Left ventricle myocardium superior (tissue), 1 donor: ENCODE results near the gene MED16. TPM values are rescaled to one million over a fixed set of nuclear protein-coding genes. Genes with fewer than 3 reads are reported as not detected.

Source experiments
- ATAC-seq: fragments of 200-7000 bp; cut with Tn5 transposase; one replicate; pipeline ENCODE4 v1.9.1; 2020; ENCODE audit warnings: mild to moderate bottlenecking, moderate library complexity
- DNase-seq: peaks from one replicate; pipeline ENCODE4 v3.0.0-alpha.2; 2020
- intact Hi-C: fragments of 100-400 bp; cut with micrococcal nuclease; formaldehyde crosslinking; loops from one replicate; pipeline ENCODE4 v1.11.0; 2022
- total RNA-seq: library from RNA; stranded (reverse); fragmentation: NEBNext Ultra II Directional; extraction: Animal tissue kit (Norgen Biotek cat#: 25700); gene quantifications from one replicate; pipeline ENCODE4 v1.2.1, GENCODE V29; 2021
- donor health status: DM: no; HTN: yes; CAD: no; lungs with severe emphysema.

The MED16 gene
- total RNA-seq, 1 donor from 2014 or later = 23.7 TPM

DNA sequence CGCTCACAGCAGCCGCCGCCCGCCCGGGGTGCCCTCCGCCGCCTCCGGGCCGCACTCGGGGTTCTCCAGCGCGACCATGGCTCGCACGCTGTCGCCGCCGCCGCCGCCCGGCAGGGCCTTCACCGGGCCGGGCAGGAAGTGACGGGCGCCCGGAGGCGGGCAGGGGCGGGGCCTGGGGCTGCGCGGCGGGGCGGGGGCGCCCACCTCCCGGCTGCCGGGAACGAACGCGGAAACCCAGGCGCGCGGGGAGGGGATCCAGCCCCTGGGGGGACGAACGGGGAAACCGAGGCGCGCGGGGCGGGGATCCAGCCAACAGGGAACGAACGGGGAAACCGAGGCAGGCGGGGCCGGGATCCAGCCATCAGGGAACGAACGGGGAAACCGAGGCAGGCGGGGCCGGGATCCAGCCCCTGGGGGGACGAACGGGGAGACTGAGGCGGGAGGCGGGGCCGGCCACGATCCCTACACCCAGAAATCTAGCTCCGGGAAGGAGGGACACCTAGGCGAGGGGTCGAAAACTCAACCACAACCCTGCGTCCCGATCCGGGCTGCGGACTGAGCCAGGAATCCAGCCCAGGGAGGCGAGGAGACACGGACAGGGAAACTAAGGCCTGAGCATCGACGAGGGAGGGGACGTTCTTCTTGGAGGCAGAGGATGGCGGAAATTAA, 20.2 kb upstream of the MED16 start, which contains the start of gene R3HDM4:
Gene R3HDM4, minus strand, starts transcription at position 140 of the 669 bp plus-strand sequence. Its CDS starts 62 bp downstream, at position 78.
- intact Hi-C loops = no loop called here
- ATAC-seq = peak; percentile 95
- peak; percentile 91 for DNase-seq

DNA sequence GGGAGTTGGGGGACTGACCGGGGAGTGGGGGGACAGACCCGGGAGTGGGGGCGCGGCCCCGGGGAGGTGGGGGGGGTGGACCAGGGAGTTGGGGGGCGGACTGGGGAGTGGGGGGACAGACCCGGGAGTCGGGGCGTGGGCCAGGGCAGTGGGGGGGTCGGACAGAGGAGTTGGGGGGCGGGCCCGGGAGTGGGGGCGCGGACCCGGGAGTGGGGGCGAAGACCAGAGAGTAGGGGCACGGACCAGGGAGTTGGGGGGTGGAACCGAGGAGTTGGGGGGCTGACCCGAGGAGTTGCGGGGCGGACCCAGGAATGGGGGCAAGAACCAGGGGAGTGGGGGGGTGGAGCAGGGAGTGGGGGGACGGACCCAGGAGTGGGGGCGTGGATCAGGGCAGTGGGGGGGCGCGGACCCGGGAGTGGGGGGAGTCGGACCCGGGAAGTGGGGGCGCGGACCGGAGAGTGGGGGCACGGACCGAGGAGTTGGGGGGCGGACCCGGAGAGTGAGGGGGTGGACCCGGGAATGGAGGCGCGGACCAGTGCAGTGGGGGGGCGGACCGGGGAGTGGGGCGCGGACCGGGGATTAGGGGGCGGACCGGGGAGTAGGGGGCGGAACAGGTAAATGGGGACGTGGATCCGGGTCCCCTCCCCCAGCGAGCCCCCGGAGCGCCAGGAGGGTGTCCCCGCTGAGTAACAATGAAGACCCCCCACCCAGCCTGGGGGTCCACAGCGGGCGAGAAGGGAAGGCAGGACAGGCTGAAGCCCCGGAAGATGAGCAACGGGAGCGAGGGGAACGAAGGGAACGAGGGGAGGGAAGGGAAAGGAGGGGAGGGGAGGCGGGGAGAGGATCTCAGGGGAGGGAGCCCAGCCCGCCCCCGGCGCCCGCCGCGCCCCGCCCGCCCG, 19.4 kb upstream of the MED16 start:
- intact Hi-C loops = no loop called here
- no peak for ATAC-seq
- DNase-seq = no peak

DNA sequence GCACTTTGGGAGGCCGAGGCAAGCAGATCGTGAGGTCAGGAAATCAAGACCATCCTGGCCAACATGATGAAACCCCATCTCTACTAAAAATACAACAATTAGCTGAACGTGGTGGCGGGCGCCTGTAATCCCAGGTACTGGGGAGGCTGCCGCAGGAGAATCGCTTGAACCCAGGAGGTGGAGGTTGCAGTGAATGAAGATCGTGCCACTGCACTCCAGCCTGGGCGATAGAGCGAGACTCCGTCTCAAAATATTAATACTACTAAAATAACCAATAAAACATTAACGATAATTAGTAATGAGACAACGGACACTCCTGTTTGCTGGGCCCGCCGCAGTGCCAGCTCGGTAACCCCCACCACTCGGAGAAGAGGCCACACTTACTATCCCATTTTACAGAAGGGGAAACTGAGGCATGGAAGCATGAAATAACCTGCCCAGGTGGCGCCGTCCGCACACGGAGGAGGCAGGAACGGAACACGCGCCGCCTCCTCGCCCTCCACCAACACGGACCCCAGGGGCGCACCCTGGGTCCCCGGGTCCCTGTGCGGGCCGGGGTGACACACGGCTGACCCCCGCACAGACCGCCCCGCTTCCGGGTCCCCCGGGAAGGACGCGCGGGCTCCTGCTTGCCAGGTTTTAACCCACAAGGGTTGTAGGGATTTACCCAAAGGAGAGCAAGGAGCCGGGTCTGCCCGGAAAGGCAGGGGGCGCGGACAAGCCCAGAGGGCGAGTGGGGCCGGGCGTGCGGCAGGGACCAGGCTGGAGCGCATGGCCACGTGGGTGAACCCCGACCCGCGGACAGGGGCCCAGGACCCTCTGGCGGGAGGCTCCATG, 18.4 kb upstream of the MED16 start:
- DNase-seq (no peak), ATAC-seq (no peak)
- intact Hi-C loops = no loop called here

DNA sequence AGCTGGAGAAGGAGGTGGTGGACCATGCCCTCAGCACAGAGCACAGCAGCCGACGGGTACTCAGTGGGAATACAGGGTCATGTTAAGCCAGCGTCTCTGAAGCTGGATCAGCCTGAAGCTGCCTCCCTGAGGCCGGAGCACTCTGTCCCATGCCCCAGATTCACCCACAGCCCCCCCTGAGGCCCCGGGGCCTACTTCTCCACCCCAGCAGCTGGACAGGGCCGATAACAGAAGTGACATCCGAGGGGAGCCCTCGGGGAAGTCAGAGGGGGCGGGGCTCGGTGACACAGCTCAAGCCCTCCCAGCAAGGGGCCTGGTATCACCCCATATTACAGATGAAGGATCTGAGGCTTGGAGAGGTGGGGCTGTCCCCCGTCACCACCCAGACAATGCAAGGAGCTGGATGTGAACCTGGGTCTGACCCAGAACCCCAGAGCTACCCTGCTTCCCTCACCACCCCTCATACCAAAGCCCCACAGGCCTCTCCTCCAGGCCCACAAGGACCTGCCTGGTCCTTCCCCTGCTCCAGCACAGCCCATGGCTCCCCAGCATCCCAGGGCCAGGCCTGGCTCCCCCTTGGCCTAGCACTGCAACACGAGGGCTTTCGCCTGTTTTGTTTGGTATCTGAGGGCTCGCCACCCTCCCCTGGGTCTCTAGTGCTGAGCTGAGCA, 14.3 kb upstream of the MED16 start:
- intact Hi-C loops = no loop called here
- ATAC-seq (peak; percentile 18), DNase-seq (no peak)

DNA sequence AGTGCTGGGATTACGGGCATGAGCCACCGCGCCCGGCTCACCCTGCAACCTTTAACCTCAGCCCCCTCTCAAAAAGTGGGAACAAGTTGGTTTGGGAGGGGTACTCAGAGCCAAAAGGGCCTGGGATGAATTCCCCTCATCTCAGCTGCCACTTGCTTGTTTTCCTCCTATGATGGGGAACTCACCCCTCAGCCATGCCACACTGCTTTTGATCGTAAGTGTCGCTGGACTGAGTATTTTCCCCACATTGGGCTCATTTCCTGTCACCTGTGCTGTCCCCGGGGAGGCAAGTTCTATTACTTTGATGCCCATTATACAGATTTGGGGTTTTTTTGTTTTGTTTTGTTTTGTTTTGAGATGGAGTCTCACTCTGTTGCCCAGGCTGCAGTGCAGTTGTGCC, 13.5 kb upstream of the MED16 start:
- no peak for DNase-seq
- intact Hi-C loops = no loop called here
- no peak for ATAC-seq

DNA sequence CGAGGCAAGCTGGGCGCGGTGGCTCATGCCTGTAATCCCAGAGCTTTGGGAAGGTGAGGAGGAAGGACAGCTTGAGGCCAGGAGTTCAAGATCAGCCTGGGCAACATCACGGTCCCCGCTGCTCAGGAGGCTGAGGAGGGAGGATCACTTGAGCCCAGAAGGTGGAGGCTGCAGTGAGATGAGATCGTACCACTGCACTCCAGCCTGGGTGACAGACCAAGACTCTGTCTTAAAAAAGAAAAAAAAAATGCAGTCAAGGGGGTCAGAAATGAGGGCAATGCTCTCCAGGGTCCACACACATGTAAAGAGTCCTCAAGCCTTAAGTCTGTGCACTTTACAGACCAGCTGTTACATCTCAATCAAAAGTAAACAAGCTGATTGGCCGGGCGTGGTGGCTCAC, 11.6 kb upstream of the MED16 start:
- intact Hi-C loops = no loop called here
- DNase-seq (no peak), ATAC-seq (no peak)

DNA sequence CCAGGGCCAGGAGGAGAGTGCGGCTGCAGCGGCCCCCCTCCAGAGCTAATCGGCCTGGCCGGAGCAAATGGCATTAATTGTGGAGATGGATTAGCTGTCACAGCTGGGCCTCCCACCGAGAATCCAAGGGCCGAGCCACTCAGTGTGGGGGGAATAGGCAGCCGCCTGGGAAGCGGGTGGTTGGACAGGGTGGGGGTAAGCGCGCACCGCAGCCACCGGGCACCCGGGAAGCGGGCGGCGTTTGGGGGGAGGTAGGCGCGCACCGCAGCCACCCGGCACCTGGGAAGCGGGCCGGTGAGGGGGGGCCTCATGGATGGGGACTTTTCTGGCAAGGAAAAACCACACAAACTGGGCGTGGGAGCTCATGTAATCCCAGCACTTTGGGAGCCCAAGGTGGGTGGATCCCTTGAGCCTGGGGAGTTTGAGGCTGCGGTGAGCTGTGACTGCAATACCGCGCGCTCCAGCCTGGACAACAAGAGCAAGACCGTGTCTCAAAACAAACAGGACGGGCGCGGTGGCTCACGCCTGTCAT, 10.3 kb upstream of the MED16 start:
- intact Hi-C loops = no loop called here
- no peak for DNase-seq
- no peak for ATAC-seq

DNA sequence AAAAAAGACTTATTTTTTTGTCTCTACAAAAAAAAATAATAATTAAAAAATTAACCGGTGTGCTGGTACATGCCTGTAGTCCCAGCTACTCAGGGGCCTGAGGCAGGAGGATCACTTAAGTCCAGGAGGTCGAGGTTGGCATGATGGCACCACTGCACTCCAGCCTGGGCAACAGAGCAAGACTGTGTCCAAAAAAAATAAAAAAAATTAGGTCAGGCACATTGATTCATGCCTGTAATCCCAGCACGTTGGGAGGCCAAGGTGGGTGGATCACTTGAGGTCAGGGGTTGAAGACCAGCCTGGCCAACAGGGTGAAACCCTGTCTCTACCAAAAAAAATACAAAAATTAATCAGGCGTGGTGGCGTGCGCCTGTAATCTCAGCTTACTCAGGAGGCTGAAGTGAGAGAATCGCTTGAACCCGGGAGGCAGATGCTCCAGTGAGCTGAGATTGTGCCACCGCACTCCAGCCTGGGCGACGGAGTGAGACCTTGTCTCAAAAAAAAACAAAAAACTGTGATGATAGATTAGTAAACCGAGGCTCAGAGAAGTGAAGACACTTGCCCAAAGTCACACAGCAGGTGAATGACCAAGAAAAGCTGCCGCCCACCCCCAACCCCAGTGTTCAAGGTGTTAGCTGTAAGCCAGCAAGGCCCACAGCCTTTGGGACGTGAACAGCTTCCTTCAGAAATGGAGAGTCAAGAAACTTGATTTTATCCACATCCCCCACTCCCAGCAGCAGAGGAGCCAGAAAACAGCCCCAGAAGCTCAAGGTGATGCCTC, 9.6 kb upstream of the MED16 start:
- intact Hi-C loops = no loop called here
- no peak for DNase-seq
- no peak for ATAC-seq

DNA sequence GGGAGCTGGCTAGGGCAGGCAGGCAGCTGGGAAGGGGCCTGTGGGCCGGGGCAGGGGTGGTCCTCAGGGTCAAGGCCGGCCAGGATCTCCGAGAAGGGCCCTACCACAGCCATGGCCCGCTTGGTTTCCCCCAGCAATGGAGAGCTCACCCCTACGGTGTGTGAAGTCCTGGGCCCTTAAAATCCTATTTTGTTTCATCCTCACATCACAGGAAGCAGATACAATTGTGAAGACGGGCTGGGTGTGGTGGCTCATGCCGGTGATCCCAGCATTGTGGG, 9.0 kb upstream of the MED16 start:
- ATAC-seq = no peak
- intact Hi-C loops = no loop called here
- no peak for DNase-seq

DNA sequence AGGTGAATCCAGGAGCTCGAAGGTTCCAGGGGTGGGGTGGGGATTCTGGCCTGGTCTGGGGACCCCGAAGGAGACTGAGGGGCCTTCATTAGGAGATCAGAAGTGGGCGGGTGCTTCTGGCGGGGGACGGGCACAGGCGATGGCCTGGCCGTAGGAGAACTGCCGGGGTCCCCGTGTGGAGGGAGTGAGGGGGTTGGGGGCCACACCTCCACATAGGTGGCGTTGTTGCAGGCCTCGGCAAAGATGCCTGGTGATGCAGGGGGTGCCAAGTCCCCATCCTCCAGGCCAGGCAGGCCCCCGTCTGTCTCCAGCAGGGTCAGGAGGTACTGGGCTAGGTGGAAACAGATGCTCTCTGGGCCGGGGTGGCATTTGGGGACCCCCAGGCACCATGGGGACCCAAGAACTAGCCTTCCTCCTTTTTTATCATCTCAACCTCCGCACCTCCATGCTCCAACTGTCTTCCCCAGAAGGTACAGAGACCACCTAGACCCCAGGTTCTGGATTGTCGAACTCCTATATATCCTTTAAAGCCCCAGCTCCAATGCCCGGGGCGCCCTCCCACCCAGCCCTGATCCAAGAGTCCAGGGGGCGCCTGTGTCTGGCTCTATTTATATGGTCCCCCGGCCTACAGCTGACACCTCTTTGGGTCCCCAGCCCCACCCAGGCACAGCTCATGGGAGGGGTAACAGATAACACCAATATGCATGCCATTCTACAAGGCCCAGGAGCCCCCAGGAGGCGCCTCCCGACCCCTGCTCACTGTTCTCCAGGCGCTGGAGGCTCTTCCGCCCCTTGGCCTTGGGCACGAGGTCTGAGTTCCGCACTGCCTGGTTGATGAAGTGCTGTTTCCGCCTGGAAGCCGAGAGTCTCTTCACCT, 8.5 kb upstream of the MED16 start:
- intact Hi-C loops = no loop called here
- no peak for ATAC-seq
- DNase-seq = no peak

DNA sequence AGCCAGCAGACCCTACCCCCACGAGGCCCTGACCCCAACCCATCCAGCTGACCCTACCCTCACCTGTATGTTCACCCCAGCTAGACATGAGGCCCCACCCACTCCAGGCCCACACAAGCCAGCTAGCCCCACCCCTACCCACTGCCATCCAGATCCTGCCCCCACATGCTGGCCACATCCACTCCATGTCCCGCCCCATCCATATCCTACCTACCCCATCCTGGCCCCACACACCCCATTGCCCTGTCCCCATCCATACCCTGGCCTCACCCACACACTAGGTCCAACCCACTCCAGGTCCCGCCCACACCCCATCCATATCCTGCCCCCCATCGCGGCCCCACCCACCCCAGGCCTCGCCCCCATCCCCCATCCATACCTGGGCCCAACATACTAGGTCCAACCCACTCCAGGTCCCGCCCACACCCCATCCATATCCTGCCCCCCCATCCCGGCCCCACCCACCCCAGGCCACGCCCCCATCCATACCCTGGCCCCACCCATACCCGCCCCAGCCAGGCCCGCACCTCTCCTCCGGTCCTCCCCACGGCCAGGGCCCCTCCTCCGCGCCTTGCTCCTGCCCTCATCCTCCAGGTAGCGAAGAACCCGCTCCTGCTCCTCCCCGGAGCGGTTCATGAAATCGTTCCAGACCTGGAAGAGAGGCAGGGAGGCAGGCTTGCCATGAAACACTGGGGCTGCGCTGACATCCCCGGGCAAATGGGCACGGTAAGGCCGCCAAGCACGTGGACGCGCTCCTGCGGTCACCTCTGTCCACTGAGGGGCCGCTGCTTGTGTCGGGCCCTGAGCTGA, 7.5 kb upstream of the MED16 start:
- peak; percentile 19 for ATAC-seq
- intact Hi-C loops = no loop called here
- no peak for DNase-seq

DNA sequence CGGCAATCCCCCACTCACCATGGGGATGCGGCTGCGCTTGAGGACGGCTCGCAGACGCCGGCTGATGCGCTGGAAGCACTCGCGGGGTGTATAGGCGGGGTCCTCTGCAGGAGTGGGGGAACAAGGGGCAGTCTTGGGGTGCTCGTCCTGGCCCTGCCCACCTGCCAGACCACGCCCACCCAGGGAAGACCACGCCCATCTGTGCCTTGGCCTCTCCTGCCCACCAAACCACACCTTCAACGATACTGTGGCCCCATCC, 7.0 kb upstream of the MED16 start:
- no peak for DNase-seq
- intact Hi-C loops = no loop called here
- no peak for ATAC-seq

DNA sequence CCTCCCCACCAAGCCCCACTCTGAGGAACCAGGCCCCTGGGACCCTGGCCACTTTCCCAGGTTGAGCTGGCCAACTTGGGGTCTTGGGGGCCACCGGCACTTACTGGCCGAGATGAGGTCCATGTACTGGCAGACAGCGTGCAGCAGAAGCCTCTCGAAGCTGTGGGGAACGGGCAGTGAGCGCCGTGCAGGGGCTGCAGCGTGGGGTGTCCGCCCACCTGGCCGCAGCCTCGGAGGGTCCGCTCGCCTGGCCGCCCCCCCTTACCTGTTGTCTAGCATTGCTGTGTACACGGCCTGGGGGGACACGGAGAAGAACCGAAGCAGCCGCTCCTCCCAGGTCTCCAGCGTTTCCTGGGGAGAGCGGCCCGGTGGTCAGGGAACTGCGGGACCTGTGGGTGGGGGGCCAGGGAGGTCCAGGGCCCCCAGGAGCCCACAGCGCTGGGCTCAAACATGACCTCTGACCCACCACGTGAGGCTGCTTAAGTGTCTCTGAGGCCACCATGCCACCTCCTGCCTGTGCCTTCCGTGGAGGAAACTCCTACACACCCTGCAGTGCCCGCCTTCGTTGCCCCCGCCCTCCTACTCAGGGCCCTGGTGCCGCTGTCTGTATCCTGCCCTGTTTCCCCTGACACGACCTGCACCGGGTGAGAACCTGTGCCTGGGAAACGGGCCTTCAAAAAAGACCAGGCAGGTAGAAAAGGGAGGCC, 6.5 kb upstream of the MED16 start:
- DNase-seq = no peak
- intact Hi-C loops = no loop called here
- no peak for ATAC-seq

DNA sequence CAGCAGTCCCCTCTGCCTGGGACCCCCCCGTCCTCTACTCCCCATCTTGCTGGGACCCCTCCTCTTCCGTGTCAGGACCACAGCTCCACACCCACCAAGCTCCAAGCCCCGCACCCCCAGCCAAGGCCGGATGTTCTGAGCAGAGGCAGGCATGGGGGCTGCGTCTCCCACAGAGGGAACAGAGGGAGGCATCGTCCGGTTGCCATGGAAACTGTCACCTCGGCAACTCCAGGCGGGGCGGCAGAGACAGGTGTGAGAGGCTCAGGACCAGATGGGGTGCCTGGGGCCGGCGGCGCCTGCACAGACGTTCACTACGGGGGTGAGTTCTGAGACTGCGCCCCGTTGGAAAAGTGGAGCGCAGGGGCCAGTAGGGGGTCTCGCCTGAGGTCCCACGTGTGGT, 5.7 kb upstream of the MED16 start:
- no peak for ATAC-seq
- intact Hi-C loops = no loop called here
- no peak for DNase-seq

DNA sequence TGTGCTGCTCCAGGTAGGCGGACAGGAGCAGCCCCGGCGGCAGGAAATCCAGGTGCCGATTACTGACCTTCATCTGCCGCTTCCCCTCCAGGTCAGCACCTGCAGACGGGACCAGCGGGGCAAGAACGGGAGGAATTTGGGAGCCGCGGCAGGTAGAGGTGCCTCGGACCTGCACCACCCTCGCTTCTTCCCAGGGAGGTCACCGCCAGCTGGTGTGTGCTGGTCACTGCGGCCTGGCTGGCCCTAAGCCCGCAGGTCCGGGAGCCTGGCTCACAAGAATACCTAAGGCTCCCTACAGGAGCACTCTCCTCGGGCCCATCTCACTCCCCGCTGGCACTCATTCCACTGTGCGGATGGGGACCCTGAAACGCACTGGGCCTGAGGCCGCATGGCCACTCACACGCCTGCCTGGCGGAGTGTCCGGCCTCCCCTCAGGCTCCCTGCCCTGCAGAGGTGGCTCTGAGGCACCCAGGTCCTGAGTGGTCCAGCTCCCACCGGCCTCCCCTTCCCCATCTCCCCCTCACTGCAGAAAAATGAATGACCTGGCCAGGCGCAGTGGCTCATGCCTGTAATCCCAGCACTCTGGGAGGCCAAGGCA, 4.6 kb upstream of the MED16 start:
- intact Hi-C loops = no loop called here
- DNase-seq (no peak), ATAC-seq (no peak)

DNA sequence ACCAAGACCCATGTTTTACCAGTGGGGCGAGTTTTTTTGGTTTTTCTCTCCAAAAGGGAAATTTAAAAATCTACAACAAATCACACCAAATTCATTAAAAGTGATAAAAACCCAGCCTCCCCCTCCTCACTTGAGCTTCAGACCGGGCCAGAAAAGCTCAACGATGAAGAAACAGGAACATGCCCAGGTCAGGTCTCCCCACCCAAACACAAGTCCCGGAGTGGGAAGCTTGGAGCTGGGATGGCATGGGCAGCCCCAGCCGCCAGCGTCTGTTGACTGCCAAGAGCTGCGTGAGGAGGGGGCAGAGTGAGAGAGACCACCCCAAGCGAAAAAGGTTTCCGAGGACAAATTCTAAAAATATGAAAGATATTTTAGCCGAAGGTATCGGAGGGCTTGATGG, 4.0 kb upstream of the MED16 start:
- DNase-seq (no peak), ATAC-seq (no peak)
- intact Hi-C loops = no loop called here
